HG03103 (cell line): ENCODE results near the gene MCRIP1.

Experiments
- ATAC-seq: cut with Tn5 transposase; IDR thresholded peaks from one replicate; pipeline ENCODE4 v1.9.1; 2021; ENCODE audit warnings: low read depth; ENCODE audit not compliant: unreplicated experiment

Gene MCRIP1

DNA sequence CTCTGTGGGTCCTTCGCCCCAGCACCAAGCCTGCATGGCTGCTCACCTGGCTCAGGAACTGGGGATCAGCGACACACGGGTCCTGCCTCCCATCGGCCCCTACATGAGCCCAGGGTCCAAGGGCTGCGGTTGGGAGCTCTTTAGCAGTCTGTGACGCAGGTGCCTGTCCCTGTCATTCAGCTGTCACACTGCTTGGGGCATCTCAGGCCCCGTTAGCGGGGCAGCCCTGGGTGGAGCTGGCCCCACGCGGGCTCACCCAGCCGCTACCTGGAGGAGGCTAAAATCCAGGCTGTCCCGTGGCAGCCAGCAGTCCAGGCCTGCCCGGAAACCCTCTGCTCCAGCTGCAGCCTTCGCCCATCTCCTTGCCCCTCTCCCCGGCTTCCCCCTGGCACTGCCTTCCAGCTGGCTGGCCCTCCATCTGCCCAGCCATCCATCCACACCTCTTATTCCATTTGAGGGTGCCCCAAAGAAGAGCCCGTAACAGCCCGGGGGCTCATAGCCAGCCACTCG lies 25.8 kb downstream of the MCRIP1 start:
- no peak for ATAC-seq

DNA sequence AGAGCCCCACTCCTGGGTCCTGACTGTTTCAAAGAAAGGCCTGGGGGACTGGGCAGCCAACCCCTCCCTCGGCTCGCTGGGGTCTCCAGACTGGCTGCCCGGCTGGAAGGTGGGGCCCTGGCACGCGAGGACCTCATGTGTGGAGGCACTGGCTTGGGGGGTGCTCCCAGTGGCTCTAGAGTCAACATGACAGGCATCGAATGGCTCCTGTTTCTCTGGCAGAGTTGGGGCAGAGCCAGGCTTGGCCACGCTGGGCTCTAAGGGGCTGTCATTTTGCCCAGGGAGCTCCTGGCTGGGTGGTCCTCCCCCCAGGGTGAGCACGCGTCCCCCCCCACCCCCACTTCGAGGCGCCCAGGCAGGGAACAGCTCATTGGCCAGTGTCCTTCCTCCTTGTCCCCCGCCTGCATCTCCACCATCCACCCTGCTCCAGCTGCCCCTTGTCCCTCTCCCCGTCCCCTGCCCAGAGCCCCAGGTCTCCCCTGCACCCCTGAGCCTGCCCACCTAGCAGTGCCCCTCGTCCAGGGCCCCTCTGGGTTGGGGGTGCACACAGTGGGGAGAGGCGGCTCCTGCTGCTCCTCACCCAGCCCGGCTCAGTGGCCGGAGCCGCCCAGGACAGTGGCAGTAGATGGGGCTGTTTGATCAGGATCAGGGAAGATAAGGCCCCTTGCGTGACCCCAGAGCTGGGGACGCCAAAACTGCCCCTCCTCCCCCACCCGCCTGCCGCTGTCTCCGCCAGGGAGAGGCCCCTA lies 26.5 kb downstream of the MCRIP1 start:
- ATAC-seq = no peak

GRCh38 chr17:81805707-81806460 lies 27.2 kb downstream of the MCRIP1 start:
- no peak for ATAC-seq

- no peak for ATAC-seq
These were observed 28.3 kb downstream of the MCRIP1 start for GRCh38 chr17:81804559-81805399.

GRCh38 chr17:81803728-81804558 lies 29.1 kb downstream of the MCRIP1 start, which contains the start of gene GCGR:
TSS of gene GCGR (plus strand) at chr17:81804150. CDS start at chr17:81809019, 4,869 bp downstream.
- ATAC-seq = no peak

GRCh38 chr17:81802856-81803643 lies 30.0 kb downstream of the MCRIP1 start:
- ATAC-seq = no peak

GRCh38 chr17:81802048-81802758 lies 30.9 kb downstream of the MCRIP1 start:
- no peak for ATAC-seq

- ATAC-seq = no peak
These were observed 31.8 kb downstream of the MCRIP1 start for GRCh38 chr17:81801327-81801726.

DNA sequence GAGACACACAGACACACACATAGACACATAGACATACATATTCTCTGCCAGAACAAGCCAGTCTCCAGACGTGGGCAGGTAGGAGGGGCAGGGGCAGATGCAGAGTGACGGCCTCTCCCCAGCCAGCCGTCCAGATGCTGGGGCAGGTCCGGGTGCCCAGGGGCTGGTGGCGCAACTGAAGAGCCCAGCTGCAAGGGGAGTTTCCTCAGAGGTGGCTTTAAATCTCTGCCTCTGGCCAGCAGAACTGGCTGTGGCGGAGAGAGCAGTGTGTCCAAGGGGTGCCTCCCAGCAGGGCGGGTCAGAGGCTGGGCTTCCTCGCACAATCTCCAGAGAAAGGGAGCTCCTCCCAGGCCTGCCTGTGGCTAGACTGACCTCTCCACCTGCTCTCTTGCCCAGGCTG lies 38.6 kb downstream of the MCRIP1 start:
- no peak for ATAC-seq

DNA sequence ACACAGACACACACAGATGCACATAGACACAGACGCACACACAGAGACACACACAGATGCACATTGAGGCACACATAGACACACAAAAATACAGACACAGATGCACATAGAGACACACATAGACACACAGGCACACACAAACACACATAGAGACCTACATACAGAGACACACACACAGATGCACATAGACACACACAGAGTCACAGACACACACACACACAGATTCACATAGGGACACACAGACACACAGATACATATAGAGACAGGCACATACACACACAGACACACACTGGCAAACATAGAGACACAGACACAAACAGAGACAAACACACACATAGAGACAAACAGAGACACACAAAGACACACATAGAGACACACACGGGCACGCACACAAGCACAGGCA lies 39.0 kb downstream of the MCRIP1 start:
- ATAC-seq = no peak

GRCh38 chr17:81792675-81793615 lies 40.1 kb downstream of the MCRIP1 start:
- no peak for ATAC-seq
